ENCODE data around the gene ACOT7. TPM values are rescaled to one million over a fixed set of nuclear protein-coding genes. Genes with fewer than 3 reads are reported as not detected.
A peak's percentile ranks its signal among the peaks of the same experiment; 100 is the strongest.
"Not testable (repeated sequence)": the region's sequence is repeated elsewhere in the genome, so short reads cannot be mapped to it uniquely, and the experiment has no call there.

Gene ACOT7
- total and polyA plus RNA-seq, 2 donors = 14.2 to 22.2 TPM

DNA sequence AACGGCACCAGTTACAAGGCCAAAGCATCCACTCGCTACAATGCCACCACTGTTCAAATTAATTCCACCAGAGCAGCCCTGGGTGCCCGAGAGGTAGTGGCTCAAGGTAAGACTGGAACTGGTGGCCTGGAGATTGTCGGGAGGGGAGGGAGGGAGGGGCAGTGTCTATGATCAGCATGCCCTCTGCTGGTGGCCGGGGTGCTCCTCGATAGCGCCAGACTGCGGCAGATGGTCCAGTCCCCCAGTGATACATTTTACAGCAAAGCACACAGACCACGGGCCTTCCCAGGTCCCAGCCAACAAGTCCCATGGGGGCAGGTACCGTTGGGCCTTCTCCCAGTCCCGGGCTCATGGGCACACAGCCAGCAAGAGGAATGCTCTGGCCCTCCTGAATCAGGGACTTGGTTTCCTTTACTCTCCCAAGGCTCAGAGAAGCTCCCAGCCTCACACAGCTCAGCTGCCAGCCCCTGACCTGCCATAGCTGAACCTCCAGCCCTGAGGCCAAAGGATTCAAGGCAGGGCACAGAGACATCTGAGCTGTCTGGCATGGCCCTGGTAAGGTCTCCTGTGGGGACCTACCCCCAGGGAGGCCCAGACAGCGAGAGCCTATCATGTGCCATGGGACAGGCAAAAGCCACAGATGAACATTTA lies 15.3 kb downstream of the ACOT7 start:
- no peak for DNase-seq (ENCODE audit: low read depth in 6 of 9, low spot score in 9 of 9)
- 92% methylated on average over 12 of the region's 12 CpGs for WGBS
- no peaks in the 10 kb centered on the region for H3K9me3 ChIP-seq (ENCODE audit: control insufficient read depth in 2 of 2, insufficient read depth in 1 of 2, low read length in 1 of 2)
- no peak overlapping the region for H3K27ac ChIP-seq (ENCODE audit: low read depth in 1 of 2, low read length in 1 of 2)
- no peak overlapping the region for H3K4me3 ChIP-seq (ENCODE audit: low read length in 2 of 2)
- no peaks in the 10 kb centered on the region for H3K27me3 ChIP-seq (ENCODE audit: control insufficient read depth in 2 of 2, insufficient read depth in 1 of 2, low read length in 1 of 2)
- peaks cover 0 to 7% of the 10 kb centered on the region in 2 donors for H3K36me3 ChIP-seq (ENCODE audit: control insufficient read depth in 2 of 2, insufficient read depth in 2 of 2, low read length in 1 of 2)
- no peaks in the 10 kb centered on the region for H3K4me1 ChIP-seq (ENCODE audit: control insufficient read depth in 2 of 2, insufficient read depth in 2 of 2, low read length in 2 of 2)

DNA sequence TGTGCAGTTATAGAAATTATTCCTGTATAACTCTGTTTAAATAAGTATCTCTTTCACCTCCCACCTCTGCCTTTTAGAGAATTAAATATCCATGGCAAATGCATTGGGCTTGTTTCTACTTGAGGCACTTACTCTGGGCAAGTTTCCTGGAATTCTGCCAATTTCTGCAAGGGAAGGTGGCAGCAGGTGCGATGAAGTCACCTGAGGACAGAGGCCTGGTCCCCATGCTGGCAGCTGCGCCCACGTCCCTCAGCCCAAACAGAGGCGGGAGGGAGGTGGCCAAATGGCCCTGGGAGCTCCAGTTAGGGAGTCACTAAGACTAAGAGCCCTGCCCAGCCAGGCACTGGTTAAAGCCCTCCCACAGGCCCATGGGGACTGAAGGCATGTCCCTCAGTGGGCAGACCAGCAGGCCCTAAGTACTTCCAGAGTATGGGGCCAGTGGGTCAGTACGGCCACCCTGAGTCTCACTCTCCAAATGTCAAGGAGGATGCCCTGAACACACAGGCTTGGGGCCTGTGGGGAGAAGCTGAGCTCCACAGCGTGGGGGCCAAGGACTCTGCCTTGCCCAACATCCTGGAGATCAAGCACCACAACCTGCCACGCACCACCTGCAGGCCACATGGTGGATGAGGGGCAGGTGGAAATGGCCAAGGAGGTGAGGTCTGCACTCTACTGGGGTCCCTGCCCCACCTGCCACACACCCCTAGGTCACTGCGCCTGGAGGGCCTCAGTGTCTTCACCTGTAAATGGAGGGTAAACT lies 19.4 kb downstream of the ACOT7 start:
- H3K27ac ChIP-seq (ENCODE audit: low read depth in 1 of 2, low read length in 1 of 2) = no peak overlapping the region
- H3K4me1 ChIP-seq (ENCODE audit: control insufficient read depth in 2 of 2, insufficient read depth in 2 of 2, low read length in 2 of 2) = no peaks in the 10 kb centered on the region
- no peaks in the 10 kb centered on the region for H3K27me3 ChIP-seq (ENCODE audit: control insufficient read depth in 2 of 2, insufficient read depth in 1 of 2, low read length in 1 of 2)
- no peaks in the 10 kb centered on the region for H3K9me3 ChIP-seq (ENCODE audit: control insufficient read depth in 2 of 2, insufficient read depth in 1 of 2, low read length in 1 of 2)
- 89% methylated on average over 8 of the region's 8 CpGs for WGBS
- H3K4me3 ChIP-seq (ENCODE audit: low read length in 2 of 2) = no peak overlapping the region
- peaks cover 0 to 7% of the 10 kb centered on the region in 2 donors for H3K36me3 ChIP-seq (ENCODE audit: control insufficient read depth in 2 of 2, insufficient read depth in 2 of 2, low read length in 1 of 2)
- DNase-seq (ENCODE audit: low read depth in 6 of 9, low spot score in 9 of 9) = no peak

DNA sequence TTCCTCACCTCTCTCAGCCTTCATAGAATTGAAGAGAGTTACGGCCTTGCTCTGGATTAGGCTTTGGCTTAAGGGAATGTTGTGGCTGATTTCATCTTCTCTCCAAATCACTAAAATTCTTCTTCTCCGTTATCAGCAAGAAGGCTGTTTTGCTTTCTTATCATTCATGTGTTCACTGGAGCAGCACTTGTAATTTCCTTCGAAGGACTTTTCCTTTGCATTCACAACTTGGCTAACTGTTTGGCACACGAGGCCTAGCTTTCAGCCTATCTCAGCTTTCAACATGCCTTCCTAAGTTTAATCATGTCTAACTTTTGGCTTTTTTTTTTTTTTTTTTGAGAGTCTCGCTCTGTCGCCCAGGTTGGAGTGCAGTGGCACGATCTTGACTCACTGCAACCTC lies 21.3 kb downstream of the ACOT7 start:
- H3K9me3 ChIP-seq (ENCODE audit: control insufficient read depth in 2 of 2, insufficient read depth in 1 of 2, low read length in 1 of 2) = peaks cover 0 to 17% of the 10 kb centered on the region in 2 donors
- WGBS = 95% methylated on average over 7 of the region's 7 CpGs
- H3K27ac ChIP-seq (ENCODE audit: low read depth in 1 of 2, low read length in 1 of 2); DNase-seq (ENCODE audit: low read depth in 6 of 9, low spot score in 9 of 9); H3K4me1 ChIP-seq (ENCODE audit: control insufficient read depth in 2 of 2, insufficient read depth in 2 of 2, low read length in 2 of 2); H3K36me3 ChIP-seq (ENCODE audit: control insufficient read depth in 2 of 2, insufficient read depth in 2 of 2, low read length in 1 of 2); H3K4me3 ChIP-seq (ENCODE audit: low read length in 2 of 2); H3K27me3 ChIP-seq (ENCODE audit: control insufficient read depth in 2 of 2, insufficient read depth in 1 of 2, low read length in 1 of 2): not testable (repeated sequence)

GRCh38 chr1:6370006-6370405 lies 23.6 kb downstream of the ACOT7 start:
- H3K27me3 ChIP-seq (ENCODE audit: control insufficient read depth in 2 of 2, insufficient read depth in 1 of 2, low read length in 1 of 2) = no peaks in the 10 kb centered on the region
- H3K4me3 ChIP-seq (ENCODE audit: low read length in 2 of 2) = no peak overlapping the region
- DNase-seq (ENCODE audit: low read depth in 6 of 9, low spot score in 9 of 9) = no peak
- WGBS = 64% methylated on average over 4 of the region's 4 CpGs
- H3K4me1 ChIP-seq (ENCODE audit: control insufficient read depth in 2 of 2, insufficient read depth in 2 of 2, low read length in 2 of 2) = peaks cover 0 to 3% of the 10 kb centered on the region in 2 donors
- peaks cover 0 to 7% of the 10 kb centered on the region in 2 donors for H3K36me3 ChIP-seq (ENCODE audit: control insufficient read depth in 2 of 2, insufficient read depth in 2 of 2, low read length in 1 of 2)
- peaks cover 0 to 22% of the 10 kb centered on the region in 2 donors for H3K9me3 ChIP-seq (ENCODE audit: control insufficient read depth in 2 of 2, insufficient read depth in 1 of 2, low read length in 1 of 2)
- no peak overlapping the region for H3K27ac ChIP-seq (ENCODE audit: low read depth in 1 of 2, low read length in 1 of 2)

- 97% methylated on average over 9 of the region's 9 CpGs for WGBS
- Histone ChIP-seq H3K4me1 (ENCODE audit: control insufficient read depth in 2 of 2, insufficient read depth in 2 of 2, low read length in 2 of 2) (peaks cover 0 to 15% of the 10 kb centered on the region in 2 donors), H3K27me3 (ENCODE audit: control insufficient read depth in 2 of 2, insufficient read depth in 1 of 2, low read length in 1 of 2) (no peaks in the 10 kb centered on the region), H3K9me3 (ENCODE audit: control insufficient read depth in 2 of 2, insufficient read depth in 1 of 2, low read length in 1 of 2) (peaks cover 0 to 22% of the 10 kb centered on the region in 2 donors), H3K27ac (ENCODE audit: low read depth in 1 of 2, low read length in 1 of 2) (no peak overlapping the region), H3K36me3 (ENCODE audit: control insufficient read depth in 2 of 2, insufficient read depth in 2 of 2, low read length in 1 of 2) (no peaks in the 10 kb centered on the region), H3K4me3 (ENCODE audit: low read length in 2 of 2) (no peak overlapping the region)
- no peak for DNase-seq (ENCODE audit: low read depth in 6 of 9, low spot score in 9 of 9)
Measured at GRCh38 chr1:6367381-6368012, 26.1 kb downstream of the ACOT7 start.

DNA sequence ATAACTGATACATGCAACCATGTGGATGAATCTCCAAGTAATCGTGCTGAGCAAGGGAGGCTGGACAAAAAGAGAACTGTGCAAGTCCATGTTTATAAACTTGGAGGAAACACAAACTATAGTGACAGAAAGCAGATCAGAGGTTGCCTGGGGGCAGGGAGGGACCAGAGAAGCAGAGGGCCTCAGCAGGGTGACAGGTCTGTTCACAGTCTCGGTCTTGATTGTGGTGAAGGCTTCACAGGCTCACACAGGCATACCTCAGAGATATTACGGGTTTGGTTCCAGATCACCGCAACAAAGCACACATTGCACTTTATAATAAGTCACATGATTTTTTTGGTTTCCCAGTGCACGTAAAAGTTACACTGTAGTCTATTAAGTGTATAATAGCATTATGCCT lies 28.5 kb downstream of the ACOT7 start:
- peaks cover 0 to 22% of the 10 kb centered on the region in 2 donors for H3K9me3 ChIP-seq (ENCODE audit: control insufficient read depth in 2 of 2, insufficient read depth in 1 of 2, low read length in 1 of 2)
- H3K27ac ChIP-seq (ENCODE audit: low read depth in 1 of 2, low read length in 1 of 2) = no peak overlapping the region
- H3K27me3 ChIP-seq (ENCODE audit: control insufficient read depth in 2 of 2, insufficient read depth in 1 of 2, low read length in 1 of 2) = no peaks in the 10 kb centered on the region
- H3K4me1 ChIP-seq (ENCODE audit: control insufficient read depth in 2 of 2, insufficient read depth in 2 of 2, low read length in 2 of 2) = peaks cover 11 to 36% of the 10 kb centered on the region in 2 donors
- no peak overlapping the region for H3K4me3 ChIP-seq (ENCODE audit: low read length in 2 of 2)
- DNase-seq (ENCODE audit: low read depth in 6 of 9, low spot score in 9 of 9) = peak in 3 of 9 donors; percentile 27 to 60 (median 38)
- 28% methylated on average over 5 of the region's 5 CpGs for WGBS
- H3K36me3 ChIP-seq (ENCODE audit: control insufficient read depth in 2 of 2, insufficient read depth in 2 of 2, low read length in 1 of 2) = no peaks in the 10 kb centered on the region

DNA sequence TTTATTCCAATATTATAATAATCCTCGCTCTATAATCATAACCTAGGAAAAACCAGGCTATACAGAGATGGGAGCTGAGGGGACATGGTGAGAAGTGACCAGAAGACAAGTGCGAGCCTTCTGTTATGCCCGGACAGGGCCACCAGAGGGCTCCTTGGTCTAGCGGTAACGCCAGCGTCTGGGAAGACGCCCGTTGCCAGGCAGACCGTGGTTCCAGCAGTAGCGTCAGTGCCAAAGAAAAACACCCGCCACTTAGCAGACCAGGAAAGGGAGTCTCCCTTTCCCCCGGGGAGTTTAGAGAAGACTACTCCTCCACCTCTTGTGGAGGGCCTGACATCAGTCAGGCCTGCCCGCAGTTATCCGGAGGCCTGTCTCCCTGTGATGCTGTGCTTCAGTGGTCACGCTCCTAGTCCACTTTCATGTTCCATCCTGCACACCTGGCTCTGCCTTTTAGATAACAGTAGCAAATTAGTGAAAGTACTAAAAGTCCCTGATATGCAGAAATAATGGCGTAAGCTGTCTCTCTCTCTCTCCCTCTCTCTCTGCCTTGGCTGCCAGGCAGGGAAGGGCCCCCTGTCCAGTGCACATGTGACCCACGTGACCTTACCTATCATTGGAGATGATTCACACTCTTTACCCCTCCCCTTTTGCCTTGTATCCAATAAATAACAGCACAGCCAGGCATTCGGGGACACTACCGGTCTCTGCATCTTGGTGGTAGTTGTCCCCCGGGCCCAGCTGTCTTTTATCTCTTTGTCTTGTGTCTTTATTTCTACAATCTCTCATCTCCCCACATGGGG lies 30.3 kb downstream of the ACOT7 start:
- peaks cover 28 to 54% of the 10 kb centered on the region in 2 donors for H3K4me1 ChIP-seq (ENCODE audit: control insufficient read depth in 2 of 2, insufficient read depth in 2 of 2, low read length in 2 of 2)
- not testable (repeated sequence) for H3K27me3 ChIP-seq (ENCODE audit: control insufficient read depth in 2 of 2, insufficient read depth in 1 of 2, low read length in 1 of 2); H3K4me3 ChIP-seq (ENCODE audit: low read length in 2 of 2); H3K36me3 ChIP-seq (ENCODE audit: control insufficient read depth in 2 of 2, insufficient read depth in 2 of 2, low read length in 1 of 2); DNase-seq (ENCODE audit: low read depth in 6 of 9, low spot score in 9 of 9)
- peak overlapping the region; percentile 8 to 30 for H3K27ac ChIP-seq (ENCODE audit: low read depth in 1 of 2, low read length in 1 of 2)
- 80% methylated on average over 20 of the region's 20 CpGs for WGBS
- peaks cover 0 to 16% of the 10 kb centered on the region in 2 donors for H3K9me3 ChIP-seq (ENCODE audit: control insufficient read depth in 2 of 2, insufficient read depth in 1 of 2, low read length in 1 of 2)

GRCh38 chr1:6361124-6361775 lies 32.3 kb downstream of the ACOT7 start:
- no peak for DNase-seq (ENCODE audit: low read depth in 6 of 9, low spot score in 9 of 9)
- Histone ChIP-seq H3K4me3 (ENCODE audit: low read length in 2 of 2) (no peak overlapping the region), H3K27ac (ENCODE audit: low read depth in 1 of 2, low read length in 1 of 2) (no peak overlapping the region), H3K9me3 (ENCODE audit: control insufficient read depth in 2 of 2, insufficient read depth in 1 of 2, low read length in 1 of 2) (no peaks in the 10 kb centered on the region), H3K36me3 (ENCODE audit: control insufficient read depth in 2 of 2, insufficient read depth in 2 of 2, low read length in 1 of 2) (no peaks in the 10 kb centered on the region), H3K4me1 (ENCODE audit: control insufficient read depth in 2 of 2, insufficient read depth in 2 of 2, low read length in 2 of 2) (peaks cover 29 to 62% of the 10 kb centered on the region in 2 donors), H3K27me3 (ENCODE audit: control insufficient read depth in 2 of 2, insufficient read depth in 1 of 2, low read length in 1 of 2) (no peaks in the 10 kb centered on the region)
- WGBS = 93% methylated on average over 13 of the region's 13 CpGs
